Kidney (tissue), 14 donors: ENCODE data around the gene S100A4. TPM values are rescaled to one million over a fixed set of nuclear protein-coding genes. Genes with fewer than 3 reads are reported as not detected.
"Not testable (repeated sequence)": the region's sequence is repeated elsewhere in the genome, so short reads cannot be mapped to it uniquely, and the experiment has no call there.

ENCODE experiments used
- DNase-seq, 5 donors: peaks; one replicate each; pipeline ENCODE4 v3.0.0-alpha.2; 2013 to 2020
- FAIRE-seq: peaks from 2 replicates; lab custom pipeline; 2012; peaks lifted over from hg19 to GRCh38; lab: Jason Lieb, UNC
- H3K27ac ChIP-seq, 2 donors: one replicate each; pipeline ENCODE4 v1.7.0; 2013; ENCODE audit warnings: low read depth in 2 of 2, low read length in 2 of 2, inconsistent platforms in 1 of 2
- H3K27me3 ChIP-seq: one replicate; pipeline ENCODE4 v1.7.1; 2013; ENCODE audit warnings: low read length, inconsistent platforms; ENCODE audit not compliant: control insufficient read depth, insufficient read depth
- H3K36me3 ChIP-seq, 3 donors: one replicate each; pipeline versions ENCODE4 v1.7.0 to v1.7.1; 2013; ENCODE audit warnings: low read length in 3 of 3, control low read depth in 1 of 3, inconsistent platforms in 1 of 3; ENCODE audit not compliant: insufficient read depth in 3 of 3, control insufficient read depth in 2 of 3
- H3K4me1 ChIP-seq, 3 donors: one replicate each; pipeline versions ENCODE4 v1.7.0 to v1.7.1; 2013; ENCODE audit warnings: low read length in 3 of 3, inconsistent platforms in 1 of 3, low read depth in 1 of 3; ENCODE audit not compliant: control insufficient read depth in 2 of 3, insufficient read depth in 2 of 3
- H3K4me3 ChIP-seq, 3 donors: one replicate each; pipeline versions ENCODE4 v1.7.0 to v1.8.1; 2013; ENCODE audit warnings: low read length in 3 of 3, control low read depth in 1 of 3, inconsistent platforms in 1 of 3
- H3K9ac ChIP-seq, 3 donors: one replicate each; pipeline versions ENCODE4 v1.7.0 to v1.7.1; 2013; ENCODE audit warnings: low read length in 3 of 3, control low read depth in 1 of 3, inconsistent platforms in 1 of 3
- H3K9me3 ChIP-seq, 3 donors: one replicate each; pipeline versions ENCODE4 v1.7.0 to v1.7.1; 2013; ENCODE audit warnings: low read length in 3 of 3, control low read depth in 1 of 3, inconsistent platforms in 1 of 3; ENCODE audit not compliant: control insufficient read depth in 2 of 3, insufficient read depth in 1 of 3
- CTCF ChIP-seq: IDR thresholded peaks from 3 replicates; pipeline ENCODE4 v1.5.1; 2012; ENCODE audit warnings: mild to moderate bottlenecking, moderate library complexity, borderline replicate concordance; ENCODE audit not compliant: insufficient read depth; ENCODE audit errors: extremely low read depth
- intact Hi-C: fragments of 100-400 bp; cut with DNase I; formaldehyde crosslinking; loops from one replicate; pipeline ENCODE4 v1.11.1; 2022
- polyA plus RNA-seq: library from polyadenylated mRNA; stranded (reverse); fragments of 350-450 nt; fragmentation: Illumina TruSeq; extraction: RNeasy Lipid Tissue Mini Kit (QIAGEN cat#74804); gene quantifications from one replicate; pipeline ENCODE4 v1.2.3, GENCODE V29; 2014; ENCODE audit warnings: low read depth, low replicate concordance; ENCODE audit not compliant: insufficient read depth
- total RNA-seq: library from RNA; stranded (reverse); fragmentation: NEBNext Ultra II Directional; extraction: Animal tissue kit (Norgen Biotek cat#: 25700); gene quantifications from one replicate; pipeline ENCODE4 v1.2.1, GENCODE V29; 2021
- donor health status: control.
- donor health status: control.
- donor health status: control.
- donor health status: control.
- donor health status: control.
- donor health status: DM: yes; HTN: yes; CAD: no.
- donor health status: Normal renal cell carcinoma (clear cell type).

S100A4 gene
- total and polyA plus RNA-seq, 2 donors from 2014 or later: 141 to 204 TPM

- FAIRE-seq (no peak), DNase-seq (peak in 1 of 5 donors; percentile 45)
- Histone ChIP-seq H3K27ac (peak overlapping the region; percentile 56 to 78), H3K9ac (peak overlapping the region in 2 of 3 donors; percentile 29 to 87), H3K4me3 (peak overlapping the region in 2 of 3 donors; percentile 31 to 44), H3K4me1 (peaks cover 6 to 24% (median 19%) of the 10 kb centered on the region in 3 donors), H3K27me3 (no peaks in the 10 kb centered on the region), H3K9me3 (no peaks in the 10 kb centered on the region), H3K36me3 (no peaks in the 10 kb centered on the region)
- TF ChIP-seq CTCF: no peak
- intact Hi-C loops: no loop called here
These were observed 18.4 kb upstream of the S100A4 start for GRCh38 chr1:153563991-153564390.

DNA sequence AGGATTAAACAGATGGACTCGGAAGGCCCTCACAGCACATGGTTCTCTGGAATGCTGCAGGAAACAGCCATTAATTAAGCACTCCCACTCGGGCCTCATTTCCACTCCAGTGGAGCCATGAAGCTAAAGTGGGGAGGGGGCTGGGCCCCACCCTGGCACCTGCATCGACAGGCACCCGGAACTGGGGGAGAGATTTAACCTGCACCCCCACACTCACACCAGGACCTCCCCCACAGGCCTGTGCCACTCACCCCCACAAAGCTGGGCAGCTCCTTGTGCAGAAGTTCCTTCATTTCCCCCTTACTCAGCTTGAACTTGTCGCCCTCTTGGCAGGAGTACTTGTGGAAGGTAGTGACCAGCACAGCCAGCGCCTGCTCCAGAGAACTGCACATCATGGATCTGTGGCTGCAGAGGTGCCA, 17.9 kb upstream of the S100A4 start:
- intact Hi-C loops: no loop called here
- DNase-seq (peak; percentile 69 to 88 (median 84)), FAIRE-seq (no peak)
- Histone ChIP-seq H3K9ac (peak overlapping the region in 2 of 3 donors; percentile 29 to 87), H3K27me3 (no peaks in the 10 kb centered on the region), H3K9me3 (no peaks in the 10 kb centered on the region), H3K27ac (peak overlapping the region; percentile 23 to 56), H3K36me3 (no peaks in the 10 kb centered on the region), H3K4me3 (peak overlapping the region in 2 of 3 donors; percentile 31 to 44), H3K4me1 (peaks cover 6 to 24% (median 19%) of the 10 kb centered on the region in 3 donors)
- TF ChIP-seq CTCF: no peak

DNA sequence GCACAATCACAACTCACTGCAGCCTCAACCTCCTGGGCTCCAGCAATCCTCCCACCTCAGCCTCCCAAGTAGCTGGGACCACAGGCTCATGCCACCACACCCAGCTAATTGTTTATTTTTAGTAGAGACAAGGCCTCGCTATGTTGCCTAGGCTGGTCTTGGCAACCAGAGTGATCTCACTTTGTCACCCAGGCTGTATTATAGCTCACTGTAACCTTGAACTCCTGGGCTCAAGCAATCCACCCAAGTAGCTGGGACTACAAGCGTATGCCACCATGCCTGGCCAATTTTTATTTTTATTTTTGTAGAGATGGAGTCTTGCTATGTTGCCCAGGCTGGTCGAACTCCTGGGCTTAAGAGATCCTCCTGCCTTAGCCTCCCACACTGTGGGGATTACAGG, 16.4 kb upstream of the S100A4 start:
- FAIRE-seq, H3K4me3 ChIP-seq, H3K27me3 ChIP-seq, intact Hi-C loops, H3K36me3 ChIP-seq, H3K9ac ChIP-seq, H3K9me3 ChIP-seq, H3K27ac ChIP-seq, DNase-seq: not testable (repeated sequence)
- H3K4me1 ChIP-seq: peaks cover 2 to 16% (median 10%) of the 10 kb centered on the region in 3 donors

- H3K4me1 ChIP-seq: peaks cover 2 to 11% (median 6%) of the 10 kb centered on the region in 3 donors
- no peaks in the 10 kb centered on the region for H3K9me3 ChIP-seq
- intact Hi-C loops: no loop called here
- peak in 1 of 5 donors; percentile 57 for DNase-seq
- no peak for TF ChIP-seq CTCF
- no peak for FAIRE-seq
- H3K36me3 ChIP-seq: no peaks in the 10 kb centered on the region
- H3K4me3 ChIP-seq: no peak overlapping the region
- no peak overlapping the region for H3K27ac ChIP-seq
- H3K27me3 ChIP-seq: no peaks in the 10 kb centered on the region
- H3K9ac ChIP-seq: no peak overlapping the region
These were observed 15.9 kb upstream of the S100A4 start for GRCh38 chr1:153561466-153561985.
